Fibroblast of skin of right biceps (primary cell): ENCODE results near the gene RNF10.

Source experiments
- DNase-seq: peaks from one replicate; pipeline ENCODE4 v3.0.0-alpha.2; 2013

The RNF10 gene

DNA sequence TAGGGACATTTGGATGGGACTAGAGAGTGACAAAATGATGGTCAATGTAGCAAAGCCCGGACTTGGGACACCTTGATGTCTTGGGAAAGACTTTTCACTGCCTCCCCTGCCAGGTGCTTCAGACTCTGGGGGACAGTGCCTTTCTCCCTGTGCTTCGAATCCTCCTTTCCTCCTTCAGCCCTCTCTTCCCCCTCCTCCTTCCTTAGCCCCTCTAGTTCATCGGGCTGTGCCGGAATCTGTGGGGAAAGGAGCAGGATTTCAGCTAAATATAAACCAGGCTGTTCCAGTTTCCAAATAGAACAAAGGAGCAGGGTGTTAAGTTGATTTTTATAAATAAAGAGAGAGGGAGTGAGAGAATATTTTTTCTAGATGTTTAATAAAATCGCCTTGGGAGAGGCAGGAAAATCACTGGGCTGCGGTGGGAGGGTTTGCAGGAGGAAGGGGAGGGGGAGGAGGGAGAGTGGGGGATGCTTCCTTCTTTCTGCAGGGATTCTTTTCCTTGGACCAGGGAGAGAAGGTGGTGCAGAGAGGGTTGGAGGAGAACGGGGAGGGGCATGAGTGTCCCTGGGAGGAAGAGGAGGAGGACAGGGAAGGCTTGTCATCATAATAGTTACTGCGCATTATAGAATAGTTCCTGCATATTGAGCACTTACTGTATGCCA, 84.9 kb downstream of the RNF10 start:
- DNase-seq = no peak

DNA sequence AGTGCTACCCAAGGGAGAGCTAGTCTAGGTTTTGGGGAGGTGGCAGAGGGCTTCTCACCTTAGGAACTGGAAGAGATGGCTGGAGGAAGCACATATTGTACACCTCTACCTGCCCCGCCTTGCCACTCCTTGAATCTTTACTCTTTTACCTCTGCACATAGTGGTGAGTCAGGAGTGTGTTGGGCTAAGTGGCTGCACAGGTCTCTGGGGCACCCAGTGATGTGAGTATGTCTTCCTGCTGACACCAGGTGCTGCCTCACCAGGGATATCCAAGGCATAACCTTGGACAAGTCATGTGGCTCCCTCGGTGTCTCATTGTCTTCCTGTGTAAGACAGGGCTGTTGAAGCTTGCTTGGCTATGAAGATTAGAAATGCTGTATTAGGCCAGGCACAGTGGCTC, 86.5 kb downstream of the RNF10 start:
- DNase-seq = no peak

- no peak for DNase-seq
These were observed 91.6 kb downstream of the RNF10 start for GRCh38 chr12:120625557-120626419.
